ENCODE data around the gene FXYD7.

FXYD7 gene, protein sequence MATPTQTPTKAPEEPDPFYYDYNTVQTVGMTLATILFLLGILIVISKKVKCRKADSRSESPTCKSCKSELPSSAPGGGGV
- long read RNA-seq, result 0 reads

- TF ChIP-seq SPI1 (IDR thresholded peaks at IDR 0.05; ENCODE audit: borderline replicate concordance, low read depth) (no peak), GABPA (IDR thresholded peaks at IDR 0.05; ENCODE audit: low read depth) (no peak), POLR2AphosphoS5 (IDR thresholded peaks at IDR 0.05; ENCODE audit: low read depth) (no peak), CTCF (IDR thresholded peaks at IDR 0.05; ENCODE audit: insufficient read depth, low read length) (no peak)
- TF ChIP-seq, protein P1, sequence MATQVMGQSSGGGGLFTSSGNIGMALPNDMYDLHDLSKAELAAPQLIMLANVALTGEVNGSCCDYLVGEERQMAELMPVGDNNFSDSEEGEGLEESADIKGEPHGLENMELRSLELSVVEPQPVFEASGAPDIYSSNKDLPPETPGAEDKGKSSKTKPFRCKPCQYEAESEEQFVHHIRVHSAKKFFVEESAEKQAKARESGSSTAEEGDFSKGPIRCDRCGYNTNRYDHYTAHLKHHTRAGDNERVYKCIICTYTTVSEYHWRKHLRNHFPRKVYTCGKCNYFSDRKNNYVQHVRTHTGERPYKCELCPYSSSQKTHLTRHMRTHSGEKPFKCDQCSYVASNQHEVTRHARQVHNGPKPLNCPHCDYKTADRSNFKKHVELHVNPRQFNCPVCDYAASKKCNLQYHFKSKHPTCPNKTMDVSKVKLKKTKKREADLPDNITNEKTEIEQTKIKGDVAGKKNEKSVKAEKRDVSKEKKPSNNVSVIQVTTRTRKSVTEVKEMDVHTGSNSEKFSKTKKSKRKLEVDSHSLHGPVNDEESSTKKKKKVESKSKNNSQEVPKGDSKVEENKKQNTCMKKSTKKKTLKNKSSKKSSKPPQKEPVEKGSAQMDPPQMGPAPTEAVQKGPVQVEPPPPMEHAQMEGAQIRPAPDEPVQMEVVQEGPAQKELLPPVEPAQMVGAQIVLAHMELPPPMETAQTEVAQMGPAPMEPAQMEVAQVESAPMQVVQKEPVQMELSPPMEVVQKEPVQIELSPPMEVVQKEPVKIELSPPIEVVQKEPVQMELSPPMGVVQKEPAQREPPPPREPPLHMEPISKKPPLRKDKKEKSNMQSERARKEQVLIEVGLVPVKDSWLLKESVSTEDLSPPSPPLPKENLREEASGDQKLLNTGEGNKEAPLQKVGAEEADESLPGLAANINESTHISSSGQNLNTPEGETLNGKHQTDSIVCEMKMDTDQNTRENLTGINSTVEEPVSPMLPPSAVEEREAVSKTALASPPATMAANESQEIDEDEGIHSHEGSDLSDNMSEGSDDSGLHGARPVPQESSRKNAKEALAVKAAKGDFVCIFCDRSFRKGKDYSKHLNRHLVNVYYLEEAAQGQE (IDR thresholded peaks at IDR 0.05; ENCODE audit: insufficient replicate concordance, low read depth), result no peak
- Histone ChIP-seq H3K27ac (replicated peaks) (no peak within 1 kb of the TSS), H3K4me3 (replicated peaks; ENCODE audit: insufficient read depth, low read length) (no peak within 1 kb of the TSS), H3K27me3 (ENCODE audit: insufficient read depth, poor library complexity, severe bottlenecking) (peaks cover 12% of the 10 kb centered on the region)
- no peak for DNase-seq (ENCODE audit: low read depth in 1 of 2, low spot score in 1 of 2)
Measured at GRCh38 chr19:35143231-35143715, at the start of gene FXYD7. Gene FXYD7 (plus strand): TSS chr19:35143255. CDS start chr19:35143334, 79 bp downstream.

DNA sequence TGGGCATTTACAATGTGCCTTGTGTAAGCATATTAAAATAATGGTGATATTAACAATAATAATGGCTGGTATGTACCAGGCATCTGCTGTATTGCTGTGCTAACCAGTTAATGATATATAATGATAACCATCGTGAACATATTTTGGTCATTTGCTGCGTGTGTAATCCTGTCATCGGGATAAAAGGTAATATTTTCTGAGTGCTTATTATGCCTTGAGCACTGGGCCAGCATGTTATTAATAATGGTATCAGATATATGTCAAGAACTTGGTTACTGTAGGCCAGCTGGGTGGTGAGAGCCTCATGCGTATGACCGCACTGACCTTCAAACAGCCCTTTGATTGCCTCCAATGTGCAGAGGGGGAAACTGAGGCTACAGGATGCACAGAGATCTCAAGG, 49.6 kb upstream of the FXYD7 start:
- no peak for TF ChIP-seq CTCF (IDR thresholded peaks at IDR 0.05; ENCODE audit: insufficient read depth, low read length)
- TF ChIP-seq, protein P1 (IDR thresholded peaks at IDR 0.05; ENCODE audit: insufficient replicate concordance, low read depth), result no peak
- no peak for TF ChIP-seq GABPA (IDR thresholded peaks at IDR 0.05; ENCODE audit: low read depth)
- TF ChIP-seq SPI1 (IDR thresholded peaks at IDR 0.05; ENCODE audit: borderline replicate concordance, low read depth), result no peak
- TF ChIP-seq POLR2AphosphoS5 (IDR thresholded peaks at IDR 0.05; ENCODE audit: low read depth), result no peak
- no peak for DNase-seq (ENCODE audit: low read depth in 1 of 2, low spot score in 1 of 2)
- Histone ChIP-seq H3K27me3 (ENCODE audit: insufficient read depth, poor library complexity, severe bottlenecking) (no peaks in the 10 kb centered on the region), H3K4me3 (replicated peaks; ENCODE audit: insufficient read depth, low read length) (no peak overlapping the region), H3K27ac (replicated peaks) (no peak overlapping the region)

DNA sequence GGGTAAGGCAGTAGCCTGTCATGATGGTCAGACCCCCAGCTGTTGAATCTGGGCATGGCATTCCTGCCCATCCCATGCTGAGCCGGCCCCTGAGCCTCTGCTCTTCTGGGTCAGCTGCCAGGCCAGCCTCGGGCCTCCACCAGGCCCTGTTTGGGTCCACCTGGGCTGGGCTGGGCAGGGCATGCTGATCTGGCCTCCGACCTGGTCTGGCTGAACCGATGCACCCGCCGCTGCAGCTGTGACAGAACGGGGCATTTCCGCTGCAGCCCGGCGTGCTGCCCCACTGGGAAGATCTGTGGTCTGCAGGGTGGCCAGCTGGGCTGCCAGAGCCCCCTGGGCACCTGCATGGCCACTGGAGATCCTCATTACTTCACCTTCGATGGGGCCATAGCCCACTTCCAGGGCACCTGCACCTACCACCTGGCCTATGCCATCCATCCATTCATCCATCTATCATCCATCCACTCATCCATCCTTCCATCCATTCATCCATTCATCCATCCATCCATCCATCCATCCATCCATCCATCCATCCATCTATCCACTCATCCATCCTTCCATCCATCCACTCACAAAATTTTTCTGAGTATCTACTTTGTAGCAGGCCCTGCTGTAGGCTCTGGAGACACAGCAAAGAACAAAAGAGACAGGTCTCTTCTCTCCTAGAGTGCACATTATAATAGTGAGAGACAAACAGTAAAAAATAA, 49.0 kb upstream of the FXYD7 start:
- no peak for DNase-seq (ENCODE audit: low read depth in 1 of 2, low spot score in 1 of 2)
- H3K27ac ChIP-seq (replicated peaks), result no peak overlapping the region
- H3K4me3 ChIP-seq (replicated peaks; ENCODE audit: insufficient read depth, low read length), result no peak overlapping the region
- H3K27me3 ChIP-seq (ENCODE audit: insufficient read depth, poor library complexity, severe bottlenecking), result no peaks in the 10 kb centered on the region
- no peak for TF ChIP-seq GABPA (IDR thresholded peaks at IDR 0.05; ENCODE audit: low read depth)
- TF ChIP-seq, protein P1 (IDR thresholded peaks at IDR 0.05; ENCODE audit: insufficient replicate concordance, low read depth), result no peak
- TF ChIP-seq CTCF (IDR thresholded peaks at IDR 0.05; ENCODE audit: insufficient read depth, low read length), result no peak
- no peak for TF ChIP-seq SPI1 (IDR thresholded peaks at IDR 0.05; ENCODE audit: borderline replicate concordance, low read depth)
- TF ChIP-seq POLR2AphosphoS5 (IDR thresholded peaks at IDR 0.05; ENCODE audit: low read depth), result no peak
